WTC11 (cell line): ENCODE data around the gene SDHAF2. TPM values are rescaled to one million over a fixed set of nuclear protein-coding genes. Genes with fewer than 3 reads are reported as not detected.

Experiments used
- ATAC-seq: fragments of 200-7000 bp; cut with Tn5 transposase; 2 replicates; pipeline ENCODE4 v1.10.0; 2021; ENCODE audit warnings: mild to moderate bottlenecking, moderate library complexity
- CTCF ChIA-PET: fragments of 300-600 bp; sonication (Branson Sonifier 250); formaldehyde crosslinking; loops from one replicate; lab custom pipeline; 2021; ENCODE audit warnings: antibody characterized with exemption; lab: Charles Lee
- POLR2A ChIA-PET: fragments of 350-600 bp; sonication (Branson Sonifier 250); formaldehyde crosslinking; loops from one replicate; lab custom pipeline; 2021; ENCODE audit warnings: antibody characterized with exemption; lab: Charles Lee
- DNase-seq: peaks from one replicate; pipeline ENCODE4 v3.0.0; 2021; ENCODE audit warnings: low spot score
- H3K27ac Mint-ChIP-seq: 2 replicates; pipeline ENCODE4 v1.8.0; 2021; ENCODE audit warnings: mixed read lengths
- H3K27me3 Mint-ChIP-seq: 2 replicates; pipeline ENCODE4 v1.8.0; 2021; ENCODE audit warnings: low read depth, mild to moderate bottlenecking, moderate library complexity, mixed read lengths
- H3K36me3 Mint-ChIP-seq: 2 replicates; pipeline ENCODE4 v1.8.0; 2021; ENCODE audit warnings: mixed read lengths
- H3K4me1 Mint-ChIP-seq: 2 replicates; pipeline ENCODE4 v1.8.0; 2022; ENCODE audit warnings: mixed read lengths
- H3K4me3 Mint-ChIP-seq: 2 replicates; pipeline ENCODE4 v1.8.0; 2021; ENCODE audit warnings: mild to moderate bottlenecking, moderate library complexity, mixed read lengths
- H3K9me3 Mint-ChIP-seq: 2 replicates; pipeline ENCODE4 v1.8.0; 2021; ENCODE audit warnings: mixed read lengths
- EMX1 ChIP-seq: fragments of 250-450 bp; sonication (Bioruptor Pico); IDR thresholded peaks from 2 replicates; pipeline ENCODE4 v1.8.0; 2021; ENCODE audit warnings: mild to moderate bottlenecking
- GRHL2 ChIP-seq: fragments of 250-450 bp; sonication (Bioruptor Pico); IDR thresholded peaks from 2 replicates; pipeline ENCODE4 v1.8.0; 2022; ENCODE audit warnings: mild to moderate bottlenecking, moderate library complexity; ENCODE audit not compliant: insufficient replicate concordance, severe bottlenecking
- HMGA2 ChIP-seq: fragments of 250-450 bp; sonication (Bioruptor Pico); IDR thresholded peaks from 2 replicates; pipeline ENCODE4 v1.4.0; 2021; ENCODE audit warnings: mild to moderate bottlenecking, moderate library complexity
- JUN ChIP-seq: sonication (generic); formaldehyde crosslinking; IDR thresholded peaks from 2 replicates; pipeline ENCODE4 v1.8.0; 2023; ENCODE audit warnings: mild to moderate bottlenecking, missing genetic modification reagents
- NR1H2 ChIP-seq: sonication (generic); formaldehyde crosslinking; IDR thresholded peaks from 2 replicates; pipeline ENCODE4 v1.9.0; 2021; ENCODE audit warnings: mild to moderate bottlenecking, moderate library complexity, missing genetic modification reagents
- RELA ChIP-seq: sonication (generic); formaldehyde crosslinking; IDR thresholded peaks from 2 replicates; pipeline ENCODE4 v1.8.1; 2022; ENCODE audit warnings: missing genetic modification reagents, mild to moderate bottlenecking, borderline replicate concordance
- RORB ChIP-seq: fragments of 250-450 bp; sonication (Bioruptor Pico); IDR thresholded peaks from 2 replicates; pipeline ENCODE4 v1.9.0; 2021; ENCODE audit warnings: mild to moderate bottlenecking
- SMAD3 ChIP-seq: sonication (generic); formaldehyde crosslinking; IDR thresholded peaks from 2 replicates; pipeline ENCODE4 v1.8.0; 2022; ENCODE audit warnings: missing genetic modification reagents, mild to moderate bottlenecking, borderline replicate concordance
- SMAD4 ChIP-seq: sonication (generic); formaldehyde crosslinking; IDR thresholded peaks from 2 replicates; pipeline ENCODE4 v1.8.0; 2022; ENCODE audit warnings: mild to moderate bottlenecking, missing genetic modification reagents
- TP53 ChIP-seq: sonication (generic); formaldehyde crosslinking; IDR thresholded peaks from 2 replicates; pipeline ENCODE4 v1.8.1; 2023; ENCODE audit warnings: mild to moderate bottlenecking, missing genetic modification reagents
- ZNF219 ChIP-seq: sonication (generic); formaldehyde crosslinking; IDR thresholded peaks from 2 replicates; pipeline ENCODE4 v1.8.0; 2023; ENCODE audit warnings: missing genetic modification reagents, mild to moderate bottlenecking, borderline replicate concordance
- ZNF232 ChIP-seq: sonication (generic); formaldehyde crosslinking; IDR thresholded peaks from 2 replicates; pipeline ENCODE4 v1.8.0; 2022; ENCODE audit warnings: mild to moderate bottlenecking, missing genetic modification reagents
- ZNF396 ChIP-seq: fragments of 250-450 bp; sonication (Bioruptor Pico); IDR thresholded peaks from 2 replicates; pipeline ENCODE4 v1.8.0; 2021; ENCODE audit warnings: mild to moderate bottlenecking, moderate library complexity, borderline replicate concordance
- ZNF671 ChIP-seq: fragments of 250-450 bp; sonication (Bioruptor Pico); IDR thresholded peaks from 2 replicates; pipeline ENCODE4 v1.8.0; 2021; ENCODE audit warnings: mild to moderate bottlenecking
- total RNA-seq: library from RNA; stranded (reverse); gene quantifications from 3 replicates; pipeline ENCODE4 v1.2.3, GENCODE V29; 2021
- TF ChIP-seq, protein P1 (sequence below): sonication (generic); formaldehyde crosslinking; IDR thresholded peaks from 2 replicates; pipeline ENCODE4 v1.8.1; 2023; ENCODE audit warnings: mild to moderate bottlenecking, missing genetic modification reagents
- TF ChIP-seq, protein P2 (sequence below): sonication (generic); formaldehyde crosslinking; IDR thresholded peaks from 2 replicates; pipeline ENCODE4 v1.8.0; 2022; ENCODE audit warnings: mild to moderate bottlenecking, missing genetic modification reagents
- TF ChIP-seq, protein P3 (sequence below): sonication (generic); formaldehyde crosslinking; conservative IDR thresholded peaks from 2 replicates; pipeline ENCODE4 v1.8.1; 2022; ENCODE audit warnings: mild to moderate bottlenecking, missing genetic modification reagents
- TF ChIP-seq, protein P4 (sequence below): sonication (generic); formaldehyde crosslinking; IDR thresholded peaks from 2 replicates; pipeline ENCODE4 v1.8.0; 2023; ENCODE audit warnings: missing genetic modification reagents, mild to moderate bottlenecking, borderline replicate concordance
- TF ChIP-seq, protein P5 (sequence below): sonication (generic); formaldehyde crosslinking; IDR thresholded peaks from 2 replicates; pipeline ENCODE4 v1.8.1; 2023; ENCODE audit warnings: mild to moderate bottlenecking, missing genetic modification reagents, moderate library complexity

The SDHAF2 gene
- total RNA-seq, 1 experiment from 2014 or later = 36.5 TPM

DNA sequence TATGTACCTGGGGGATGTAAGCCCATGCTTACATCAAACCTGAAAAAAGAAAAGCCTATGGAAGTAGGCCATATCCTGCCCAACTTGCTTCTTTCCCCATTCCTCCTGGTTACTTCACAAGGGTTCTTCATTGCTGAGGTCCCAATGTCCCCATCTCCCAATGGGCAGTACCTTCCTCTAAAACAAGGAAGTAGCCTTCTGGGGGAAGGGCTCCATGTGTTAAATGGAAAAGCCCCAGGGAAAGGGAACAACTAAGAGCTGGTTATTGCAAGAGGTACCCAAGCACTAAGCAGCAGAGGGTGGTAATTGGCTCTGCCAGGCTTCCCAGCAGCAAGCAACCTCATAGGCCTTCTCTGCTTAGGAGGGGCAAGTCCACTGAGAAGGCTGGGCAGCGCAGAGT is 26.3 kb upstream of the SDHAF2 start:
- DNase-seq (no peak), ATAC-seq (no peak)
- Mint-ChIP-seq H3K9me3 (no peaks in the 10 kb centered on the region), H3K27me3 (no peaks in the 10 kb centered on the region), H3K4me1 (no peaks in the 10 kb centered on the region), H3K36me3 (peaks cover 54% of the 10 kb centered on the region), H3K27ac (no peak overlapping the region), H3K4me3 (no peak overlapping the region)
- ChIA-PET CTCF (interaction anchor here (3.3 kb wide), 1 partner anchor 11 kb away, joined by 14 read pairs; the partner anchor contains the start of gene TMEM216), POLR2A (no interaction called here)
- TF ChIP-seq RELA (CRISPR knock-in tag) (no peak), JUN (no peak), TP53 (no peak), SMAD4 (CRISPR knock-in tag) (no peak), HMGA2 (CRISPR knock-in tag) (no peak), RORB (CRISPR knock-in tag) (no peak), ZNF671 (CRISPR knock-in tag) (no peak)
- TF ChIP-seq, protein P1, sequence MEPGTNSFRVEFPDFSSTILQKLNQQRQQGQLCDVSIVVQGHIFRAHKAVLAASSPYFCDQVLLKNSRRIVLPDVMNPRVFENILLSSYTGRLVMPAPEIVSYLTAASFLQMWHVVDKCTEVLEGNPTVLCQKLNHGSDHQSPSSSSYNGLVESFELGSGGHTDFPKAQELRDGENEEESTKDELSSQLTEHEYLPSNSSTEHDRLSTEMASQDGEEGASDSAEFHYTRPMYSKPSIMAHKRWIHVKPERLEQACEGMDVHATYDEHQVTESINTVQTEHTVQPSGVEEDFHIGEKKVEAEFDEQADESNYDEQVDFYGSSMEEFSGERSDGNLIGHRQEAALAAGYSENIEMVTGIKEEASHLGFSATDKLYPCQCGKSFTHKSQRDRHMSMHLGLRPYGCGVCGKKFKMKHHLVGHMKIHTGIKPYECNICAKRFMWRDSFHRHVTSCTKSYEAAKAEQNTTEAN = no peak
- TF ChIP-seq, protein P2, sequence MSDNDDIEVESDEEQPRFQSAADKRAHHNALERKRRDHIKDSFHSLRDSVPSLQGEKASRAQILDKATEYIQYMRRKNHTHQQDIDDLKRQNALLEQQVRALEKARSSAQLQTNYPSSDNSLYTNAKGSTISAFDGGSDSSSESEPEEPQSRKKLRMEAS (CRISPR knock-in tag) = no peak

DNA sequence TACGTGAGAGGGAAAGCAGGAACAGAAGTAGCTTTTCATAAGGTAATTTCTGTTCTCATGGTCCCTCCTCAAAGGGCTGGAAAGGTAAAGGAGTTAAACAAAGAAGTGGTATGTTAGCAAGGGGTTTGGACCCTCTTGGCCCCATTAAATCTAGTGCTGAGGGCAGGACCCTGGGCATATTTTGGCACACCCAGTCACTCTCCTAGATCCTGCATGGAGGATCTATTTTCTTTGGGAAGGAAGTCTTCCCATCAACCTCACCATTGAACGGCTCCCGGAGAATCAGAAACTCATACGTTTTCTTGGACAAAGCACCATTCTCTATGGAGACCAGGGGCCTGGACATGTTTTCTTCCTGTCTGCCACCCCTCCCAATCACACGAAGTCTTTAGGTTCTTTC is 25.8 kb upstream of the SDHAF2 start:
- CTCF ChIA-PET = no interaction called here
- Mint-ChIP-seq H3K27ac (no peak overlapping the region), H3K36me3 (peaks cover 54% of the 10 kb centered on the region), H3K4me1 (no peaks in the 10 kb centered on the region), H3K9me3 (no peaks in the 10 kb centered on the region), H3K27me3 (no peaks in the 10 kb centered on the region), H3K4me3 (no peak overlapping the region)
- POLR2A ChIA-PET = no interaction called here
- no peak for DNase-seq
- no peak for ATAC-seq
- TF ChIP-seq ZNF396 (CRISPR knock-in tag) = no peak
- no peak for TF ChIP-seq EMX1 (CRISPR knock-in tag)
- TF ChIP-seq, protein P3, sequence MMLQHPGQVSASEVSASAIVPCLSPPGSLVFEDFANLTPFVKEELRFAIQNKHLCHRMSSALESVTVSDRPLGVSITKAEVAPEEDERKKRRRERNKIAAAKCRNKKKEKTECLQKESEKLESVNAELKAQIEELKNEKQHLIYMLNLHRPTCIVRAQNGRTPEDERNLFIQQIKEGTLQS (CRISPR knock-in tag) = no peak
- TF ChIP-seq SMAD3 = no peak
- no peak for TF ChIP-seq JUN
- TF ChIP-seq, protein P4, sequence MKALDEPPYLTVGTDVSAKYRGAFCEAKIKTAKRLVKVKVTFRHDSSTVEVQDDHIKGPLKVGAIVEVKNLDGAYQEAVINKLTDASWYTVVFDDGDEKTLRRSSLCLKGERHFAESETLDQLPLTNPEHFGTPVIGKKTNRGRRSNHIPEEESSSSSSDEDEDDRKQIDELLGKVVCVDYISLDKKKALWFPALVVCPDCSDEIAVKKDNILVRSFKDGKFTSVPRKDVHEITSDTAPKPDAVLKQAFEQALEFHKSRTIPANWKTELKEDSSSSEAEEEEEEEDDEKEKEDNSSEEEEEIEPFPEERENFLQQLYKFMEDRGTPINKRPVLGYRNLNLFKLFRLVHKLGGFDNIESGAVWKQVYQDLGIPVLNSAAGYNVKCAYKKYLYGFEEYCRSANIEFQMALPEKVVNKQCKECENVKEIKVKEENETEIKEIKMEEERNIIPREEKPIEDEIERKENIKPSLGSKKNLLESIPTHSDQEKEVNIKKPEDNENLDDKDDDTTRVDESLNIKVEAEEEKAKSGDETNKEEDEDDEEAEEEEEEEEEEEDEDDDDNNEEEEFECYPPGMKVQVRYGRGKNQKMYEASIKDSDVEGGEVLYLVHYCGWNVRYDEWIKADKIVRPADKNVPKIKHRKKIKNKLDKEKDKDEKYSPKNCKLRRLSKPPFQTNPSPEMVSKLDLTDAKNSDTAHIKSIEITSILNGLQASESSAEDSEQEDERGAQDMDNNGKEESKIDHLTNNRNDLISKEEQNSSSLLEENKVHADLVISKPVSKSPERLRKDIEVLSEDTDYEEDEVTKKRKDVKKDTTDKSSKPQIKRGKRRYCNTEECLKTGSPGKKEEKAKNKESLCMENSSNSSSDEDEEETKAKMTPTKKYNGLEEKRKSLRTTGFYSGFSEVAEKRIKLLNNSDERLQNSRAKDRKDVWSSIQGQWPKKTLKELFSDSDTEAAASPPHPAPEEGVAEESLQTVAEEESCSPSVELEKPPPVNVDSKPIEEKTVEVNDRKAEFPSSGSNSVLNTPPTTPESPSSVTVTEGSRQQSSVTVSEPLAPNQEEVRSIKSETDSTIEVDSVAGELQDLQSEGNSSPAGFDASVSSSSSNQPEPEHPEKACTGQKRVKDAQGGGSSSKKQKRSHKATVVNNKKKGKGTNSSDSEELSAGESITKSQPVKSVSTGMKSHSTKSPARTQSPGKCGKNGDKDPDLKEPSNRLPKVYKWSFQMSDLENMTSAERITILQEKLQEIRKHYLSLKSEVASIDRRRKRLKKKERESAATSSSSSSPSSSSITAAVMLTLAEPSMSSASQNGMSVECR (CRISPR knock-in tag) = no peak
- no peak for TF ChIP-seq HMGA2 (CRISPR knock-in tag)
- TF ChIP-seq, protein P5, sequence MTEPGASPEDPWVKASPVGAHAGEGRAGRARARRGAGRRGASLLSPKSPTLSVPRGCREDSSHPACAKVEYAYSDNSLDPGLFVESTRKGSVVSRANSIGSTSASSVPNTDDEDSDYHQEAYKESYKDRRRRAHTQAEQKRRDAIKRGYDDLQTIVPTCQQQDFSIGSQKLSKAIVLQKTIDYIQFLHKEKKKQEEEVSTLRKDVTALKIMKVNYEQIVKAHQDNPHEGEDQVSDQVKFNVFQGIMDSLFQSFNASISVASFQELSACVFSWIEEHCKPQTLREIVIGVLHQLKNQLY (CRISPR knock-in tag) = no peak
- no peak for TF ChIP-seq SMAD4 (CRISPR knock-in tag)

DNA sequence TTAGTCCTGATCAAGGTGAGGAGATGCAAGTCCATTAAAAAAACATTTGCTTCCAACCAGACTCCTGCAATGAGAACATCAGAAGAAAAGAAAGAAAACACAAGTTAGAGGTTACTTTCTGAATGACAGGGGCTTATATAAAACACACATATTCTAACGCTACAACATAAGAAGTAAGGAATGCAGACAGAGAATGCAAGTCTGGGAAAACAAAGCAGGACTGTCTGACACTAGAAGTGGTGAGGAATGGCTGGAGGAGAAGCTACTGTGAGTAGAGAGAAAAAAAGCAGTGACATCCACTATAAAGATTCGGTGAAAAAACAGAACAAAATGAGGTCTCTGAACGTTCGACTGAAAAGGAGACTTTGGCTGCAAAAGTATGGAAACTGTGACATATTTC is 25.3 kb upstream of the SDHAF2 start:
- TF ChIP-seq ZNF219 (CRISPR knock-in tag) (no peak), NR1H2 (CRISPR knock-in tag) (no peak), GRHL2 (CRISPR knock-in tag) (no peak), ZNF232 (CRISPR knock-in tag) (no peak)
- TF ChIP-seq, all 79 proteins: peak for 0
- H3K27ac Mint-ChIP-seq = no peak overlapping the region
- no peak for ATAC-seq
- H3K27me3 Mint-ChIP-seq = no peaks in the 10 kb centered on the region
- H3K36me3 Mint-ChIP-seq = peaks cover 59% of the 10 kb centered on the region
- POLR2A ChIA-PET = no interaction called here
- CTCF ChIA-PET = no interaction called here
- no peak overlapping the region for H3K4me3 Mint-ChIP-seq
- H3K4me1 Mint-ChIP-seq = no peaks in the 10 kb centered on the region
- no peak for DNase-seq
- no peaks in the 10 kb centered on the region for H3K9me3 Mint-ChIP-seq
